GM19463 (cell line): Measurements from ENCODE around the gene CDH23.

ENCODE experiments used
- ATAC-seq: cut with Tn5 transposase; IDR thresholded peaks from one replicate; pipeline ENCODE4 v1.9.1; 2021; ENCODE audit warnings: mild to moderate bottlenecking, moderate library complexity; ENCODE audit not compliant: unreplicated experiment

The CDH23 gene

DNA sequence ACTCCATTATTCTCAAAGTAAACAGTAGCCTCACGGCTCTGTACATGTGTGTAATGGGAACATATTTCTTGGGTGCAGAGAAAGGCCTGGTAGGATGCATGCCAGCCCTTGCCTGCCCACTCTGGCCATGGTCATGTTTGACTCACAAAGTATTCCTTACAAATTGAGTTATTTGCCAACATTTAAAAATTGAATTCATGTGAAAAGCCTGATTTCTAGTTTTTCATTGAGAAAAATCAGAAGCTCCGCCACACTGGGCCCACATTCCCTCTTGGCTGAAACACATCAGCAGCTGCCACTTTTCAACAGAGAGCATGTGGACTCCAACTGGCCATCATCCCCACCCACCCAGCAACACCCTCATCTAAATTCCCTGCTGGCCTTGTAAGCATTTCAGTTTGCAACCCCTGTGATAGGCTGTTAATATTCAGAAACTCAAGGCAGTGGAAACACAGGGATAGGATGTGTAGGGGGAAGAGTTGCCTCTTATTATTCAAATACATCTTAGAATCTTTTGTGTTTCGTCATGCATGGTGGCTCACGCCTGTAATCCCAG lies 40.9 kb downstream of the CDH23 start:
- ATAC-seq, result no peak

DNA sequence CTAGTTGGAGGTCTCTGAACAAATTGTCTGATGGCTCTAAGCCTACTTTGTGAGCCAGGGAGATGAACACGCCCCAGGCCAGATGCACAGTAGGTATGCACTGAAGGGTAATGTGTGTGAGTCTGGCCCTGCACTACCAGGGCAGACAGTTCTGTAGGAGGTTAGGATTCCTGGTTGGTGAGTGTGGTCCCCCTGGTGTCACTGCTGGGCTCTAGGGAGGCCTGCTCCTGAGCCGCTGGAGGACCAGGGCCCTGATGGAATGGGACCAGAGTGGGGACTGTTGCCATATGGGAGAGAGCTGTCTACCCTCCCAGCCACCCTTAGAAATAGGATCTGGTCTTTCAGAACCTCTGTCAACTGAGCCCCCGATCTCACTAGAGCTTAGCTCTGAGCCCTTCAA lies 42.0 kb downstream of the CDH23 start:
- no peak for ATAC-seq

DNA sequence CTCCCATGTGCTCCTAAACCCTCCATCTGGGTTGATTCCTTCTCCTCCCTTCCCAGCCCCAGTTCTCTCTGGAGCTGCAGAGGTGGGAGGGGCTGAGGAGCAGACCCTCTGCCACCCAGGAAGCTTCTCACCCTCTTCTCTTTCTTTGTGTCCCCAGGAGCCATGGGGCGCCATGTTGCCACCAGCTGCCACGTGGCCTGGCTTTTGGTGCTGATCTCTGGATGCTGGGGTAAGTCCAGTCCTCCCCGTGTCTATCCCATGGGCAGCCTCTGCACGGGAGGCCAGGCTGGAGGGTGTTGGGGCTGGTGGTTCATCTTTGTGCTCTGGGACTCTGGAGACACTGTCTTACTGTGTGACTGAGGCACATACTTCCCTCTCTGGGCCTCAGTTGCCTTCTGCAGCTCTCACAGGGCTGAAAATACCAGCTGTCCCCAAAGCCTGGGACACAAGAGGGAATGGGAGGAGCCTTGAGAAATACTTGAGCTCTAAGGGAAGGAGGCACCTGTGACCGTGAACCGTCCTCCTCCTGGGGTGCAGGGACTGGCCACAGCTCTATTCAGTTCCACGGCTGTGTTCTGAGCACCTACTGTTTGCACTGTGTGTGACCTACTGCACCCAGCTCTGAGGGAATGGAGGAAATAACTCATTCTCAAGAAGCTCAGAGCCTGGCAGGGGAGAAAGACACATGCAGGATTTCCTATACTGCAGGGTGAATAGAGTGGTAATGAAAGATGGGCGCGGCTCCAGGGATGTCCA lies 43.1 kb downstream of the CDH23 start:
- ATAC-seq, result no peak

DNA sequence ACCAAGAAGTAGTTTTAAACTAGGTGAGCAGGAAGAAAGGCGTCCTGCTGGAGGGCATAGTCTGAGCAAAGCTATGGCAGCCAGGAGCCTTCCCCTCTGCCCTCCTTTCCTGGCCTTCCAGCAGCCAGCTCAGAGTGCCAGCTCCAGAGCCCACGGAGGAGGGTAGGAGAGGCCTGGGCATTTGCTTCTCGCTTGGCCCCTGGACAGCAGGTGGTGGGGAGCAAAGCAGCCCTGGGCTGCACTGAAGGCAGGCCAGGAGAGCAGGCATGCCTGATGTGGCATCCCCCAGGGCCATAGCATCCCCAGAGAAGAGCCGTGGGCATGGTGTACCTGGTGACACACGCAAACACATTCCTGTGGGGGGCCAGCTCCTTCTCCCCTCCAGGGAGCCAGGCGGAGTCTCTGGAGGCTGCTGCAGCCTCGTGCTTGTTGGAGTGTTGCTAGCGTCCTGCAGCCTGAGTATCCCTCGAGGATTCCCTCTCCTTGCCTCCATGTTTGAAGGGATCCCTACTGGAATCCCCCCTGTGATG lies 43.9 kb downstream of the CDH23 start:
- ATAC-seq, result no peak

DNA sequence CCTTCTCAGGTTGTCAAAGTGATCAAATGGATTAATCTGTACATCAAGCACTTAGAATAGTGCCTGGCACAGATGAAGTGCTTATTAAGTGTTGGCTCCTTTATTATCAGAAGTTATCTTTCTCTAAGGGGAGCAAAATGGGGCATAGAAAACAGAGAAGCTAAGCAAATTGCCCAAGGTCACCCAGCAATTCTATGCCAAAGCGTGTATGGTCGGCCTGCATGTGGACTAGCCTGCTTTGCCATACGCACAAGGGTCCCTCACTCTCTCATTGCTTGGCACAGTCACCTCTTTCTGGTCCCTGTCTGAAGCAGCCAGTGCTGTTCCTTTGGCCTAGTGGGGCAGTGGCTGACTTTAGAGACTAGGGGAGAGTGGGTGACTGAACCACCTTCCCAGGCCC lies 45.3 kb downstream of the CDH23 start:
- no peak for ATAC-seq

DNA sequence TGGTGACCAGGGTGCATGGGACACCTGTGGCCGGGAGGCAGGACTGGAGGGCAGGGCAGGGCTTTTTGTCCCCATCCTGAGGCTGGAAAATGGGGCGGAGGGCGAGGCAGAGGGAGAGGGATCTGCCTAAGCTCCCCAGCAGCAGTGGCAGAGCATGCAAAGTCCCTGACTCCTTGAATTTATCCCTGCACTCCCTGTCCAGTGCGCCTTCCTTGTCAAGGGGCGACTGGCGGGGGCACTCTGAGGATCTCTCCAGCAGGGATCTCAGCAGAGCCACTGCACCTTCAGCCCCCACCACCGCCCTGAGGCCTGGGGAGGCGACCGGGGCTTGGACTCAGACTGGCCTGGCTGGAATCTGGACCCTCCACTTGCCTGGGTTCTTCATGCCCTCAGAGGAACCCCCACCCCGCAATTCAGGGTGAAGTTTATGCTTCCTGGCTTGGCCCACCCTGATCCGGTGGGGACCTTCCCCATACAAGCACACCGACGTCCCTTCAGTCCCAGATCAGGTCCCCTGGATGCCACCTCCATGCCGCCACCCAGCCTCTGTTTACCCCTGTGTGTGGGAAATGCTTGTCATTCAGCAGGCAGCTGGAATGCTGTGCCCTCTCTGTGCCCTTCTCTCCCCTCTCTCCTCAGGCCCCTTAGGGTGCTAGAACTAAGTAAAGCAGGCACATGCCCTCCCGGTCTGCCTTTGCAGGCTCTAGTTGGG lies 46.3 kb downstream of the CDH23 start:
- no peak for ATAC-seq

DNA sequence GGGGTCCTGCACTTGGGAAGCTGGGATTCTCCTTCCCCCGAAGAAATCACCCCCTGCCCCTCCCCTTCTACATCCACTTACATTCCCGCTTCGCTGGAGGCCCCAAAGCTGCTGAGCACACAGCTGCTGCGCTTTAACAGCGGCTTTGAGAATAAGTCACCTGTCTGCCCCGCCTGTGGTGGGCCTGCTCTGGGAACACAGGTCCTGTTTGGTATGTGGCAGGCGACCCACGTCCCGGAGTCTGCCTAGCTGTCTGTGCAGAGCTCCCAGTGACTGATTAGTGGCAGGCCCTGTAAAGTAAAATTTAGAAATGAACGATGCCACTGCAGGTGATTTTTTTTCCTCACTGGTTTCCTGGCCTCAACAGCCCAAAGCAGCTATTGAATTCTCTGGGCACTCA lies 47.0 kb downstream of the CDH23 start:
- no peak for ATAC-seq

DNA sequence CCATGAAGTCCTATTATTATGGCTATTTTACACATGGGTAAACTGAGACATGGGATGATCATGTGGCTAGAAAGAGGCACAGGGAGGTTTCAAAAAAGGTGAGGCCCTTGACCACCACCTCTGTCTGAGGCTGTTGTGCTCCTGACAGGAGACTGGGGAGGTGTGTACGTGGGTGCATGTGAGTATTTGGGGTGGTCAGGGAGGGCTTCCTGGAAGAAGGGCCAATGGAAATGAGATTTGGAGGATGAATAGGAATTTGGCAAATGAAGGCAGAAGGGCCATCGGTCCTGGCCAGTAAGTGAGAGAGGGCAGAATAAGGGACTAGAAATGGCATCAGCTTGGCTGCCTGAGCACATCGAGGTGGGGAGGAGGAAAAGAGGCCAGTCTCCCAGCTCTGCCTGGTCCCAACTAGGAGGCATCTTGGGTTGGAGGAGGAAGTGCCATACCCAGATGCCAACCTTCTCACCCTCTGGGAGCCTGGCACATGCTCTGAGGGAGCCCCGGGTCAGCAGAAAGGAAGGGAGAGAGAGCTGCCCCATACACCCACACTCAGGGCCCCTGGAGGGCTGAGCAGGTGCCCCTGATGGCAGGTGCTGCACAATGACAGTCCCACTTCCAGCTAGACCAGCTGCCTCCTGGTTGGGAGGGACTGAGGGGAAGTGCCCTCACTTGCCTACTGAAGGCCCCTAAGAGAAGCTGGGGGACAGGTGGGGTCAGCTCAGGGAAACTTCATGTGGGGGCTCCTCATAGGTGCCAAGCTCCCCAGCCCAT lies 47.7 kb downstream of the CDH23 start:
- no peak for ATAC-seq

DNA sequence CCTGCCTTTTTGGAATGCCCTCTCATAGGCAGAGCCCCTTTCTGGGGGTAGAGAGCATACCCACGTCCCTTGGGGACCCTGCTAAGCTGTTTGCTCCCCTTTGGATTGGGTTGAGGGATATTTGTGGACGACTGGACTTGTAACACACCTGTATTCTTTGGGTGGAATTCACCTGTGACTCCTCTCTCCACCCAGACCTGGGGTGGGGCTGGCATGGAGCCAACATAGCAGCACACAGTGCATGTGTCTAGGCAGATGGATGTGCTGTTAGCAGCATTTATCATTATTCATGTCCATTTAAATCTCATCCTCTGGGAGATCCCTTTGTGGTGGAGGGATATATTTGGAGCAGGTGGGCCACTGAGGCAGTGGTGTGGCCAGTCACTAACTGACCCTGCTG lies 51.0 kb downstream of the CDH23 start:
- ATAC-seq, result no peak

DNA sequence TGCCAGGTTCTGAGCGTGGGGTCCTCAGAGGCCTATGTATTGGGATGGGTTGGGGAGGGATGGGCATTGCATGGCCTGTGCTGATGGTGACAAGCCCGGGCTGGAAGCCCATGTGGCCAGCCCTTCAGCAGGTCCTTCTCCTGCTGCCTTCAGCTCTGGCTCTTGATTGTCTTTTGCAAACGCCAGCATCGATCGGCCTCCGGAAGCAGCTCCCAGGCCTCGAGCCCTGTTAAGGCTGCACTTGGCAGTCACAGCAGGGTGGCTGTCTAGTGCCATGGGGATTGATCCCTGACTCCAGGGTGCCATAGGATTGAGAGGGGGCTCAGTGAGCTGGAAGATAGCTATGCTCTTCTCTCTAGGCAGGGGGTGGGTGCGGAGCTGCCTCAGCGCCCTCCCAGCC lies 51.4 kb downstream of the CDH23 start:
- ATAC-seq, result no peak

DNA sequence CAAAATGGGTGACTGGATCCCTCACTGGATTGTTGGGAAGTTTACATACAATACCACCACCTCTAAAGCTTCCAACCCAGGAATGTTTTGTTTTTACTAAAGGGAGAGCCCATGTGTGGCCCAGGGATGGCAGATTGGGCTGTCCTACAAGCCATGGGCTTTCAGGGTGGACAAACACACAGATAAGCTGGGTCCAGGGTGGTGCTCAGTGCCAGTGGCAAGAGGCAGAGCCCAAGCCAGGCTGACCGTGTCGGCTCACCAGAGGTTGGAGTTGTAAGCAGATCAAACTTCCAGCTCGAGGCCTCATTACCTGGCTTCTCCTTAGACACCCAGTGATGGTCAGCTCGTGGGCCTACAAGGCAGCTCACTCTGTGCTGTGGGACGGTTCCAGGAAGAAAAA lies 52.3 kb downstream of the CDH23 start:
- ATAC-seq, result no peak

DNA sequence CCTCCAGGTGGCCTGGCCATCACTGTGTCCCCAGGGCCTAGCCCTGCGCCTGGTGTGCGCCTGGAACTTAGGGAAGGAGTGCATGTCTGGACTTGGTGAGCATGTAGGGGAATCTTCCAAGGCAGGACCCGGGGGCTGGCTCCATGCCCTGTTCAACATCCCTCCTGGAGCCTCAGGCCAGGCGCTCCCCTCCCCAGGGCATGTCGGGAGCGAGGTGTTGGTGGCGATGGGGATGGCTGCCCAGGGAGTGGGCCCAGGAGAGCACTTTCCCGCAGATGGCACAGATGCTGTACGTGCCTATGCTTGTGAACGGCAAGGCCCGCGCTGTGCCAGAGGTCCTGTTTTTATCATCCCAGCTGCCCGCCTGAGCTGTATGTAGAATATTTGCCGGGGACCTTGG lies 55.0 kb downstream of the CDH23 start:
- no peak for ATAC-seq

DNA sequence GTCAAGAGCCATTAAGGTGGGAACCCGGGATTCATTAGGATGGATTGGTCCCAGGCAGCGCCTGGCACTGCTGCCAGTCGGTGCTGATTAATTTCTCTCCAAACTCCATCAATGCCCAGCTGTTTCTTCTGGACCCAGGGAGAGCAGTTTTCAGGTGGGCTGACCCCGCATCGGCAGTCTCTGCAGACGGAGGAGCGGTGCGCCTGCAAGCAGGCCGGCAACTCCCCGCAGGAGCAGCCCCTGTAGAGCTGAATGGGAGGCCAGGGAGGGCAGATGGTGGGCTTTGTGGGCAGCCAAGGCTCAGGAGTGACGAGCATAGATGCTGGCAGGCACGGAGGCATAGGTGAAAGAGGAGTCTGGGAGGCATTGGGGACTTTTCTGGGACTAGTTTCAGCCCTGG lies 56.5 kb downstream of the CDH23 start:
- no peak for ATAC-seq

DNA sequence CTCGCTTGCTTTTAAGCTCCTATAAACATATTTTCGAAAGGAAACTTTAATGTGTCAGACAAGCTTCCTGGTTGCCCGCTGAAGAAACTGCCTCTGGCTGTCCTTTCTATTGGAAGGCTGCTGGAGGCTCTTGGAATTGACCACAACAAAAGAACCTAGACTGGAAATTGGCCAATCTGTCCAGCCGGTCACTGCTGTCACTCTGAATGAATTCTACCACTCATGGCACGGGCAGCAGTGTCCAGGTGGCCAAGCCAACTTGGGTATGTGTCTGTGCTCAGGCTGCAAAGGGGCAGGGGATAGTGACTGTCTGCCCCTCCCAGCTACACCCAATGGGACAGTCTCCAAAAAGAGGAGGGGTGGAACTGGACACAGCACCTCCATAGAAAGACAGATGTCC lies 57.6 kb downstream of the CDH23 start:
- no peak for ATAC-seq

DNA sequence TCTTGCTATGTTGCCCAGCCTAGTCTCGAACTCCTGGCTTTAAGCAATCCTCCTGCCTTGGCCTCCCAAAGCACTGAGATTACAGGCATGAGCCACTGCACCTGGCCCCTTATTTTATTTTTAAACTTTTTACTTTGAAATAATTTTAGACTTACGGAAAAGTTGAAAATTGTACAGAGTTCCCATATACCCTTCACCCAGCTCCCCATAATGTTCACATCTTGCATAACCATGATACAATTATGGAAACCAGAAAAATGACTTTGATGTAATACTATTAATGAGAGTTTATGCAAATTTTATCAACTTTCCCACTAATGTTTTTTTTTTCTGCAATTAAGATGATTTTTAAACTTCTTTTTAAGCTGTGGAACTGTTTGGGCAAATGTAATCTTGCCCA lies 58.3 kb downstream of the CDH23 start:
- no peak for ATAC-seq

DNA sequence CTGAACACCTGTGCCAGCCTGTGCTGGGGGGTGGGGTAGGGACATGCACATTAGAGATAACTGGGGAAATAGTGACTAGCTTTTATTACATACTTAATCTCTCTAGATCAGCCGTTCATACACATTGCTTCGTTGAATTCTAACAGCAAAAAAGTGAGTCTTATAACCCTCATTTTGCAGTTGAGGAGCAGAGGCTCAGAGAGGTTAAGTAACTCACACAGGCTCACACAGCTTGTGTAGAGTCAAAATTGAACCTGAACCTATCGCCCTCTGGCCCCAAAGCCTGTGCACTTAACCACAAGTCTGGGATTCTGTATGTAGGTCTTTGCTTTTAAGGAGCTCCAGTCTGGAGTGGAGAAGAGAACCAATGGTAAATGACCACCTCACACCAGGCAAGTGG lies 59.9 kb downstream of the CDH23 start:
- no peak for ATAC-seq

DNA sequence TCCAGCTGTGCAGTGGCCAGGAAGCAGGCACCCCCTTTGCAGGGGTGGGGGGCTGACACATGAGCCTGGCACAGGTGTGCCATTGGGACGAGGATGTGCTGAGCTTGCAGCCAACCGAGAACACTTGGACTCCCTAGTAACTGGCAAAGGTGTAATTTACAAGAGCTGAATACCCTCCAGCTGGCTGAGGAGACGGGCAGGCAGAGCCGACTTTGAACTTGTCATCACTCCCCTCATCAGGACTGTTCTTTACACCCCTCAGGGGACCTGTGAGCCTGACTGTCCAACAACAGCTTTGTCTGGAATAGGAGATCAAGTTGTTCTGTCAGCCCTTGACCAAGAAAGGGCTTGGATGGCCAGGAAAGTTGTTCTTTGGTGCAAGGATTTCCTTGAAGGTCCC lies 61.2 kb downstream of the CDH23 start:
- no peak for ATAC-seq

DNA sequence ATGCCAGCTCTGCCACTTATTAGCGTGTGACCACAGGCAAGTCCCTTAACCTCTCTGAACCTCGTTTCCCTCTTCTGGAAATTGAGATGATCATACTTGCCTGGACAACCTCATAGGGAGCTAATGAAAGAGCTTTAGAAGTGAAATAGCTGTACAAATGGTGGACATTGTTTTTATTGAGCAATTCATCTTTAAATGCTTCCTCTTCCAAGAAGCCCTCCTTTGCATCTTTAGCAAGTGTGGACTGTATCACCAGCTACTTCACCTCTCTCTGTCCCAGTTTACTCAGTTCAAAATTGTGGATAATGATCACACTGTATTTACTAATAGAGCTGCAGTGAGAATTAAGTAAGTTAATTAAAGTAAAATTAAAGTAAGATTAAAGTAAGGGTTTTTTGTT lies 61.7 kb downstream of the CDH23 start:
- no peak for ATAC-seq

DNA sequence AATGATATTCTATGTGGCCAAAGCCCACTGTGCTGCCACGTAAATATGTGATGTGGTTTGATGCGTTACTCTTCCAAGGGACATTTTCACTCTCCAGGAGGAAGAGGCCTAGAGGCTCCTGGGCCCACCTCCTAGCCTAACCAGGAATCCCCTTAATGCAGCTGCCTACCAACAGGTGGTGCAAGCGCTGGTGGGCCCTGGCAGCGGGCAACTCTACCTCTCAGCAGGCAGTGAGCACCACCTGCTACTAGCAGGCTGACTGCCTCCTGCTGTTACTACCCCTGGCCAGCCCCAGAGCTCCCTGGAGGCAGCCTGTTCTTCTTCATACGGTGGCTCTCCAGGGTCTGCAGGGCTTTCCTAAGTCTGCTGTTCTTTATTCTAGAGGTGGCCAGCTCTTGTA lies 62.8 kb downstream of the CDH23 start:
- ATAC-seq, result no peak

DNA sequence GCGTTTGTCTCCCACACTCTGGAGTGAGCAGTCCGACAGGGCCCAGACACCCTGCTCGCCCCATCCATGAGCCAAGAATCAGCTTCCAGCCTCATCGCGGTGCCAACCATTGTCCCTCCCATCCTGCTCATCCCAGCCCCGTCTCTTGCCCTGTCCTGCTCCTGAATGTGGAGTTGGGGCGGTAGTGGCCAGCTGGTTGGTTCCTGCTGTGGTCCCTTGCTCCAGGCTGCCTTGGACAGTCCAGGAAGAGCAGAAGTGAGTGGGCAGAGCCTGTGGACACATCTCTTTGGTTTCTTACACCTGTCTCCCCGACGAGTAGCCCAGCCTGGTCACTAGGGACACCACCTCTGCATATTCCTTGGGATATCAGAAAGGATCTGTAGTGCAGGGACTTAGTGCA lies 63.9 kb downstream of the CDH23 start:
- no peak for ATAC-seq

DNA sequence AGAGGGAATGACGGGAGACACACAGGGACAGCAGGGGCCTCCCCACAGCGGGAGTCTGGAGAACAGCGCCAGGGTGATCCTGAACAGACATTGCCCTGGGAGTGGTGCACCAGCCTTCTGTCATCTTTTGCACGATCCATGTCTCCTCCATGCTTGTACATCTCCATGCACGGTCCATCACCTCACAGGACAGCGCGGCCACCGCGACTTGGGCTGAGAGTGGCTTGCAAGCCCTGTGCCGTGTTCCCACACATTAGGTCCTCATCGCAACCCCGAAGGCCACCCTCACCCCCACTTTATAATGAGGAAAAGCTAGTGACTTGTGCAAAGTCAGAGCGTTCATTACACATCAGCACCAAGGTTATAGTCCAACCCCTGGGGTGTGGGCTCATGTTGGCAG lies 64.7 kb downstream of the CDH23 start:
- no peak for ATAC-seq
